ENCODE results near the gene NR2F1.

The NR2F1 gene

DNA sequence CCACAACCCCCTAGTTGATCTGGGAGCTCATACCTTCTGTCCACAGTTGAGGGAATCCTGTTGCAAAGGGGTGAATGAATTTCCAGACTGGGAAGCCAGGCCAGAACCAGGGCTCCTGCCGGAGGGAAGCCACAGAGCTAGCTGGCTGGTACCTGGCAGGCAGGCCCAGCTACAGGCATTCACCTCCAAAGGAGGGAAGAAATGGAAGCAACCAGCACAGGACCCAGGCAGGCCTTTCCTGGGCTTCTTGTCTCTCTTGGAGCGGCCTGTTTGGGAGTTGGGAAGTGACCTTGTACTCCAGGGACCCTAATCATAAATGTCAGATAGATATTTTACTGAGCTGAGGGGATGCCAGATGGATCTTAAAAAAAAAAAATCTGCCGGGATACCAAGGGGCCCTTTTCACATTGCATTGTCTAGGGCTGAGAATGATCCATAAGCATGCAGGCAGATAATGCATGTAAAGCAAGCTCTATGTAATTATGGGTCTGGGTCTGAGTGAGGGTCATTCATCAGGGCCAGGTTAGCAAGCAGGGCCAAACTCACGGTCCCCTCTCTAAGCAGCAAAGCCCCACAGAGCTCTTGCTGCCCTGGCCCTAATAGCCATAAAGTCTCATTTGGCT lies 8.4 kb downstream of the NR2F1 start:
- DNase-seq: no peak

DNA sequence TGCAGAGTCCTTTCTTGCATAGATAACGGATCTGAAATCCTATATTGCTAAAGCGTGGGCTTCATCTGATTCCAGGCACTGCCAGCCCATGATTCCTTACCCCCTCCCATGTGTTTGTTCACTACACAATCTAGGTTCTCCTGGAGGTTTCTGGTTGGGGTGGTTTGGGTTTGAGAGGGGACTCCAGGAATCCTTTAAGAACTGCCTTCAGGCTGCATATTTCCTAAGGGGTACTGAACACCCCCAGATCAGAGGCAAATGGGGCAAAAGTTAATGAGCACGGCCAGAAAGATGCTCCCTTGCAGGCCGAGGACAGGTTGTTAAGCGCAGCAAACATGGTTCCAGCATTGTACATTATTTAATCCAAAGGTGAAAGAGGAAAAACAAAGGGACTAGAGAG lies 9.9 kb downstream of the NR2F1 start:
- DNase-seq: no peak

DNA sequence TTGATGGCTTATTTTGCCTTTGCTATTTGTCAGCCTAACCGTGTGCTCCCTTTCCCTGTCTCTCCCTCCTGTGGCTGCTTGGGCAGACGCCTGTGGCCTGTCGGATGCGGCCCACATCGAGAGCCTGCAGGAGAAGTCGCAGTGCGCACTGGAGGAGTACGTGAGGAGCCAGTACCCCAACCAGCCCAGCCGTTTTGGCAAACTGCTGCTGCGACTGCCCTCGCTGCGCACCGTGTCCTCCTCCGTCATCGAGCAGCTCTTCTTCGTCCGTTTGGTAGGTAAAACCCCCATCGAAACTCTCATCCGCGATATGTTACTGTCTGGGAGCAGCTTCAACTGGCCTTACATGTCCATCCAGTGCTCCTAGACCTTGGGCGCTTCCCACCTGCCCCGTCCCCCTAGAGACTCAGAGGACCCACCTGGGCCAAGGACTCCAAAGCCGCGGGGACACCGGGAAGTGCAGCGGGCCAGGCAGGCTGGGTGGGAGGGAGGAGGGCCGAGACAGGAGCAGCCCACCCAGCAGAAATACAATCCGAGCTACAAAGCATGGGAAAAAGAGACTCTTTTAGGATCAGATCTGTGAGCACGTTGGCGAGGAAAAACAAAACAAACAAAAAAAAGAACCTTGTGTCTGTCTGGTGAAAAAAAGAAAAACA lies 10.6 kb downstream of the NR2F1 start:
- DNase-seq: no peak

DNA sequence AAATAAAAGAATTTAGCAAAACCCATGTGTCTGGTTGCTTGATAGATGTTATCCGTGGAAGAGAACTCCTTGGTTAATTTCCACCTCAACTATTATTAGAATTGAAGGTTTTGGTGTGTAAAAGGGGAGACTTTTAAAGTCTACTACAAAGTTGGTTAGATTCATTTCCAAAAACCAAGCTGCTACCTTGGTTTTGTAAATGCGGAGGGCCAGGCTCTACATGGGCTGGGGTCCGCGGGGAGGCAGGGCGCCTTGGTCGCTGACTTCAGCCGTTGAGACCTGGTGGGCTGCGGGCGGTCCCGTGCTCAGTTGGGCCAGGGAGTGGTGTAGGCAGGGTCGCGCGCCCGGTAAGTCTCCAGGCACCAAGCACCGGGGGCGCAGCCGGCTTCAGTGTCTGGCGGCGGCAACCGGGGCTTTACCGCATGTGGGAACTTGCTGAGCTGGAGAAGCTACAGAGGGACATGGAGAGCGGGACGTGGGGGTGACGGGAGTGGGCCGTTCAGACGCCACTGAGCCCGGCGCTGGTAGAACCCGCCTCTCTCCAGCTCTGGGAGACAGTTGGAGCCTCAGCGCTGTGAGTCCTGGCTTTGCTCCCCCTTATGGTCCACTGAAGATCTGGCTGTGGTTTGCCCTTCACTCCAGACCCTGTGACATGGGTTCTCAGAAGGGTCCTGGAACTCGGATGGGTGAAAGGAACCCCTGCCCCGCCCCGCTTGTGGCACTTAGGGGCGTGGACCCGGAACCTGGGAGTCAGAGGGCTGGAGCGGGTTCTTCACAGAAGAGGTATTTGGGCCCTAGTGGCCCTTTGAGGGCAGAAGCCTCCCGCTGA lies 11.8 kb downstream of the NR2F1 start:
- DNase-seq: peak; percentile 94

DNA sequence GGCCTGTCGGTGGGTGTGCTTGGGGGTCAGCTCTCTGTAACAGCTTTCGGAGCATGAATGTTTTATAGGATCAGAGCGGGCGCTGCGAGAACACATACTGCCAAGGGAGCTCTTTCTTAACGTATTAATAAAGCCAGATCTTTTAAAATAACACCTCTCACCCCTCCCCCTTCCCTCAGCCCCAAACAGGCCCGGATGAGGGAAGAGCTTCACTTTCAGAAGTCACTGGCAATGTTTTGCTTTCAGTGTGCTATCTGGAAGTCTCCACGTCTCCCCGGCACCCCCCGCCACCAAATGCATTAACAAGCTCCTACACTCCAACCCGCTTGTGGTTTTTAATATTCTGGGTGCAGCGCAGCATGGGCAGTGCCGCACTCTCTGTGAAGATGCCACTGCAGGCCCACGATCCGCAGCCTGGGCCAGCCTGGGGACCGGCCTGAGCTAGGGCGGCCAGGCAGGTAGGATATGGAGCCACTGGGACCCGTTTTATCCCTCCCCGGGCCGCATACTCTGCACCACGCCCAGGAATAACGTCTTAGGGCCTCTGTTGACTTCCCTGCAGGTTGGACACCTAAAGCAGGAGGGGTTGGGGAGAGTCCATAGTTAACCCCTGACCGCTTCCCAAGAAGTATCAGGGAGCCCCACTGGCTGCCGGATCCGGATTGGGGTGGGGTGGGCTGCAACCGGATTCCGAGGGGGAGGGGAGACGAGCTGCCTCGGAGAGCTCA lies 12.6 kb downstream of the NR2F1 start:
- peak; percentile 94 for DNase-seq

DNA sequence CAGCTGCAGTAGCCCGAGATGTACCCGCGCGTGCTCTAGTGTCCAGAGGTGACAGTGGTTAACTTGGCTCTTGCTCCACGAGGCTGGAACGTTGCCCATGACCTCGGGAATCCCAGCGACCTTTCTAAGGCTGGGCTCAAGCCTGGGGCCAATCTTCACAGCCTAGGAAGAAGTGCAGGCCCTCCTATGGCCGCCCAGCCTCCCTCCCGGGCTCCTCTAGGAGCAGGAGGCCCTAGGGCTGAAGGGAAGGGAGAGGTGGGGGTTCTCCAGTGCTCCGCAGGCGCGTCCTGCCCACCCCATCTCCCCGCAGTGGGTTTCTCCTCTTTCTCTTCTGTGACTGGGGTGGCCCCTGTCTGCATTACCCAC lies 13.3 kb downstream of the NR2F1 start:
- DNase-seq: peak; percentile 92

DNA sequence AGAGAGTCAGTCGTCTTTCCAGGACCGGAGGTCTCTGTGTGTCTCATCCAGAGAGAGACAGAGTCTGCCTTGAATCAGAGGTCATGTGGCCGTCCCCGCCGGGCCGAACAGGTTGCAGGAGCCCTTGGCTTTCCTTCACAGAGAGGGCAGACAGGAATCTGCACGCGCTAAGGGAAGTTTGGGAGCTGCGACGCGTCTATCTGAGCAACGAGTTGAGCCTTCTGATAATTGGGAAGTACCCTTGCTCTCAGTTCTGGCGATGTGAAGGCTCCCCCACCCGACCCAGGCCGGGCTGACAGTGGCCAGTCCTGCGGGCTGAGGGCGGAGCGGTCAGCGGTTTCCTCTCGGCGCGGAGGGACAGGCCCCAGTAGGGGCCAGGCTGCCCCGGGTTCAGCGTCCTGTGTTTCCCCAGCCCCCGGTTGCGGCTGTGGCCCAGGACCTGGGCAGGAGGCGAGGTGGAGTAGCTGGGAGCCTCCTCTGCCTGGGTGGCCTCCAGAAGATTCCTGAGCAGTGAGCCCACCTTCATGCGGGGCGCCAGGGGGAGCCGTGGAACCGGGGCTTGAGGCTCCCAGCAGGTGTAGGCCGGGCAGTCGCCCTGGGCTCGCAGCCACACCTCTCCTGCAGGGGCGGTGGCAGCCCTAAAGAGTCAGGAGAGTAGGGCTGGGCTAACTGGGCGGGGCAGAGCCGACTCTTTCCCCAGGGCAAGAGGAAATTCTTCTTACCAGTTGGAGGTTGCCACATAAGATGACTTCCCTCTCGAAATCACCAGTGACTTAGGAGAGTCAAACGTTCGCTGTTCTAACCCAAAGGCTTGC lies 13.9 kb downstream of the NR2F1 start:
- DNase-seq: peak; percentile 99

DNA sequence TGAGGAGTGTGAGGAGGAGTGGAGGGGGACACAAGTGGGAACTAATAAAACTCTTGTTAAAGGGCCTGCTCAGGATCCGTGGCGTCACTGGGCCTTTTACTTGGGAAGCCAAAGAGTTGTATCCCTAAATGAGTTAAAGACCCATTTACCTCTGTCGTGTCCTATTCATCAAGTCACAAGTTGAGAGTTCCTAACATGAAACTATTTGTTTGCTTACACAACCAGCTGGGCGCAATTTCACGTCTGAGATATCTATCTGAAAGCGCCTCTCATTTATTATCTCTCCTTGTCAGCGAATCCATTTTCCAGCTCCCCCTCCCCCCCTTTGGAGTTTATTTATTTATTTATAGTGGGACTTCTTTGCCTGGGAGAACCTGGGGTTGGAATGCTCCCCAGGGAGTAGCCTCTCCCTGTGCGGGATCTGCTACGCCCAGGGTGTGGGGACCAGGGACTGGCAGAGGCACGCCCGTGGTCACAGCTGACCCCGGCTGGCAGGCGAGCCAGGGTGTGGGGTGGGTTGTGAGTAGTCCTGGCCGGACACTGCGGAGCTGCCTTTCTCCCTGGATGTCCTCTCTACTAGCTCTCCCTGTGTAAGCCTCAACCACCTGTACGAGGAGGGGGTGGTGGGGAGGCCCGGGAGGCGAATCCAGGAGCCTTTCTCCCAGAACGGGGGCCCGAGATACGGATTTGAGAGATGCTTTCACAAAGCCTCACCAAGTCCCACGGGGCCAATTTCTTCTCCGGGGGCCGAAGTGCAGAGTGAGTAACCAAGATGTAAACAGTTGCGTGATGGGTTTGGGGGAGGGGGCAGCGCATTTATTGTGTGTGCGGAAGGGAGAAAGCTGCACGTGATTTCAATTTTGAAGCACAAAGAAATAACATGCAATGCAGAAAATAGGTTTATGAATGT lies 15.3 kb downstream of the NR2F1 start:
- DNase-seq: peak; percentile 98

DNA sequence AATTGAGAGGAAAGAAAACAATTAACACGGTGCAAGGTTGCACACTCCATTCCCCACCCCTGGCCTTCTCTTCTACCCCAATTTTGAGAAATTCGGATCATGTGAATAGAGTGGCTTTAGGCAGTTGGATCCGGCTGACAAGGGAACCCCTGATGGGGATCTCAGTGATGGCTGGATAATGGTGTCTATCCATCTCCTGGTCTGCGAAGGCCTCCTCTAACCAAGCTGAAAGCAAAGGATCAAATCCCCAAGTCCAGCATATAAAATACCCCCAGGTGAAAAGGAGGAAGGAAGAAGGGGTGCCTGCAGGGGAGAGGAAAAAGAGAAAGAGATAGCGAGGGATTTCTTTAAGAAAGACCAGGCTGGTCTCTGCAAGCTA lies 16.0 kb downstream of the NR2F1 start:
- DNase-seq: peak; percentile 92

DNA sequence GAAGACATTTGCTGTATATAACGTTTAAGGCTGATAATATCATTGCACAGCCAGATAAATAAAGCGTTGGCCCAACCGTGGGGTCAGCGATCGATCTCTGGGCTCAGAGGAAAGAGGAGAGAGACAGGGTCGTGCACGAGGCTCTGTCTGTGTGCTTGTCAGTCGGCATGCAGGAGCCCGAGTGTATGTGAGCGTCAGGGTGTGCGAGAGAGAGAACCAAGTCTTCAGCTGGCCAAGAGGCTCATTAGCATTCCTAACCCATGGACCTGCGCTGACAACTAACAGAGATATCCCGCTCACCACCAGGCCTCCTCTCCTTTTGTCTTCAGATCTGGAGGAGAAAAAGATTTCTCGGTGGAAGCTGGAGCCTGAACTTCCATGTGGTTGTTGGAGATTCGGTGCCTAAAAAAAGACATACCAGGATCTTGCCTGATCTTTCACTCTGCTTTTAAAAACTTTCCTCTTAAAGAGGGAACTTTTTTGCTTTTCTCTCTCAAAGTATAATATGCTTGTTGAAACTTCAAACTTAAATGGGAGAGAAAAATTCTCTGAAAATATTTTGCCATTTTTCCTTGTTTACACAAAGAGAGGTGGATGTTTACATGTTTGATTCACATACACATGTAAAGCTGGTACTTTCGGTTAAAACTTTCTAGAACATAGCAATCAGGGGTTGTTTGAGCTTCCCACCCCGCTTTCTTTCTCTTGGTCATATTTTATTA lies 16.5 kb downstream of the NR2F1 start:
- DNase-seq: peak; percentile 89

DNA sequence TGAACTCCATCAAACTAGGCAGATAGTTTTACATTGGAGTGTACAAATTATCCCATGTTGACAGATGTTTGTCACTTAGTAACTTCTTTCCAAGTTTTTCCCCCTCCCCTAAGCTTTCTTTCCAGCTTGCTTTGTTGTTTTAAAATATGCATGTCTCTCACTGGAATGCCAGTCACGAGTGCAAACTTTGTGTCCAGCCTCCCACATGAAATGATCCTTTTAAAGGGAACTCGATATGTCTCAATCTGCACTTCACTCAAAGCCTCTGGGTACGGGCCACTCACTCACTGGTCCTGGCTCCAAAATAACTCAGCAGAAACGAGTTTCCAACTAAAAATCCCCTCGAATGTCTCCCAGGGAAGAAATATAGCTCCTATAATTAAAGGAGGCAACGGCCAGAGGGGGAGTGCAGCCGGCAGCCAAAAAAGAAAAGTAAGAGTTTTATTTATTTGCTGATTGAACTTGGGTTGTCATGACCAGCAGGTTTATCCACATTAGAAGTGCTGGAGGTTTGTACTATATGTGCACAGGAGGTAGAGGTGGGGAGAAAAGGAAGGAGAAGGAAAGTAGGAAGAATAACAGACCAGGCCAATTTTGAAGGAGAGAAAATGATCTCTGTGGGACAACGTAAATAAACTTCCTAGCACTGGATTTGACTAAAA lies 17.5 kb downstream of the NR2F1 start:
- DNase-seq: no peak

DNA sequence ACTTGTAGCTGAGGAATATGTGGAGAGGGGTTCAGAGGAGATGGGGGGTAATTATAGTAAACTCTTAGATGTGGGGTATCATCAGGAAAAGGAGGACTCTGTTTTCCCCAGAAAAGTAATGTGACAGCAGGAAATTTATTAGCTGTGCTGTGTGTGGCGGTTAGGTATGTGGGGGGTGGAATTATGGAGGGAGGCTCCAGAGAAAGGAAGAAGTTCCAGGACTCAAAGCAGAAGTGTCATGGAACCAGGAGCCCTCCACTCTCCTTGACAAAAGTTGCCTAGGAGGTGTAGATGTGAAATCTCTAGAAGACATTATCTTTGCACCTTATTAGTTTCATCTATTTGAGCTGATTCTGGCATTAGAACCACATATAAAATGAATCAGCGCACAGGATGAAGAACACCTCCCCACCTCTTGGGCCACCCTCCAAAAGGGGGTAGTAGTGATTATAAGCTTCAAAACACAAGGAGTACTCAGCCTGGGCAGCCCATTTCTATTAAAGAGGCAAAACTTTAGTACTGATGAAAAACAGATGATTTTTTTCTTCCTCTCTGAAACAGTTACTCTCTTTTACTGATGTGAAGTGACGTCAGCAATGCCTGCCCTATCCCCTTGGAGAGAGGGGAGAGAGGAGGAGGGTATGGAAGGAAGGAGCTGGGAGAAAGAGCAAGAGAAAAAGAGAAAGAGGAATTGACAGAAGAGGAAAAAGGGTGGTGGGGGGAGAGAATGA lies 18.2 kb downstream of the NR2F1 start:
- peak; percentile 94 for DNase-seq

DNA sequence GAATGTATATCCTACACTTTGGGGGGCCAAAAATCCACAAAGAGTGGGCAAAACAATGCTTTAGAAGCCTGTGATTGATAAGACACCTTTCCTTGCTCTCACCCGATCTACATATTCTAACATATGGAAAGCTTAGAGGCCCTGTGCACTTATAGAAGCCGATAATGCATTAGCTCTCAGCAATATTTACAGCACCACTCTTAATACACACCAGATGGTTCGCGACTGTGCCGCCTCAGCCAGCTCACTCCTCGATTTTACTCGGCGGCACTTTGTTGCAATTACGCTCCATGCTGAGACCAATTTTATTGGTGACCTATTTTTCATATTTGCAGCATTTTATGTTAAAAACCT lies 18.8 kb downstream of the NR2F1 start:
- DNase-seq: peak; percentile 95

DNA sequence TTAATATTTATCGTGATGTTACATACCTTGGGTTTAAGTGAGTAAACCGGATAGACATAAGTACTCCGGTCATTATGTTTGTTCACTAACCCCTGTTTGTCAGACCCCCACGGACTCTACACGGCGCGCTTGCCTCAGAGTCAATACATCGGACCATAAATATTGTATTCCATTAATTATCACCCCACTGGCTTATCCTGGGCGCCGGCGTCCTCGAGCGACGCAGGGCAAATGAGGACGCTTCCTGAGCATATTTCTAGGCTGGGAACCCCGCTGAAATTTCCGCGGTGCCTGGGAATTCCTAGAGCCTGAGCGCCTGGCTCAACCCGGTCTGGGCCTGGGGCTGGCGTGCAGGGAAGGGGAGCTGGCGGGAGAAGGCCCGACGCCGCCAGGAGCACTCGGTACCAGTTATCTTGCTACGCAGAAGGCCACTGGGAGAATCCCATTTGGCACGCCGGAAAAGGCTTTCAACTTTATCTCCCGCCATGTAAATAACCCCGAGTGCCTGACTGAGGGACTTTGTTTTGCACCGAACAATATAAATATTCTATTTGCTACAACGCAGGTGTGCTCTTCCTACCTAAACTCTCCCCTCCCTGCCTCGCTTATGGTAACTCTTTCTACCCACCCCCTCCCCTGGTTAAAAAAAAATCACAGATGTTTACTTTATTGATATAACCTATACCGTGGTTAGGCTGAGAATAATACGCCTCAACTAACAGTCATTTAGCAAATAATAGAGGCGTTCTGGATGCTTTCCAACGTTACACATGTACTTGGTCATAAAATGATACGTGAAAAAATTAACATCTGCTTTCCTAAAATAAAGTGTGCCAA lies 19.4 kb downstream of the NR2F1 start:
- peak; percentile 99 for DNase-seq

DNA sequence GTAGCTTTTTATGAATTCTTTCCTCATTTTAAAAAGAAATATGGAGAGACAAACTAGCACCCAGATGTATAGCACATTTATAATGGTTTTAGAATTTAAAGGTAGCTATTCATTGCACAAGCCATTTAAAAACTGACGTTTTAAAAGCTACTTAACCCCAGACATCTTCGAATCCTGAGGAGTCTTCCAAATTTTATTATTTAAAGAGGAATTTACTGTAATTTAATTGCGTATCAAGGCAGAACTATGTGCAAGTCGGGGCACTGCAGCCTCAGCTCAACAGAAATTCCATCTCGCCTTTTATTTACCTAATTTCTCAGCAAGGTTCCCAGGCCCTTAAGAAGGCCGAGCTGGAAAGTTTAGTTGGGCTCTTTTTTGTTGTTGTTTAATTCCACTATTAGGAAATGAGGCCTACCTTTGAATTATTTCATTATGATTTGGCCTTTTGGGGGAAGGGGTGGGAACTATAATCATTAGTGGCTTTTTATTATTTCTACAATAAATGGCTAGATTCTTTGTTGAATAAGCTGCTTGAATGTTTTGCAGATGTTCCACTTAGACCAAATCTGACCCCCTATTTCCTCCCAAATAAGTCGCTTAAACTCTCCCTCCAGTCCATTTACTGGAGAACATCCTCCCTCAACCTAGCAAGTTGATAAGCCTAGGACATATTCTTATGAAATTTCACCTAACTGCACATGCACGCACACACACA lies 20.2 kb downstream of the NR2F1 start:
- DNase-seq: no peak

DNA sequence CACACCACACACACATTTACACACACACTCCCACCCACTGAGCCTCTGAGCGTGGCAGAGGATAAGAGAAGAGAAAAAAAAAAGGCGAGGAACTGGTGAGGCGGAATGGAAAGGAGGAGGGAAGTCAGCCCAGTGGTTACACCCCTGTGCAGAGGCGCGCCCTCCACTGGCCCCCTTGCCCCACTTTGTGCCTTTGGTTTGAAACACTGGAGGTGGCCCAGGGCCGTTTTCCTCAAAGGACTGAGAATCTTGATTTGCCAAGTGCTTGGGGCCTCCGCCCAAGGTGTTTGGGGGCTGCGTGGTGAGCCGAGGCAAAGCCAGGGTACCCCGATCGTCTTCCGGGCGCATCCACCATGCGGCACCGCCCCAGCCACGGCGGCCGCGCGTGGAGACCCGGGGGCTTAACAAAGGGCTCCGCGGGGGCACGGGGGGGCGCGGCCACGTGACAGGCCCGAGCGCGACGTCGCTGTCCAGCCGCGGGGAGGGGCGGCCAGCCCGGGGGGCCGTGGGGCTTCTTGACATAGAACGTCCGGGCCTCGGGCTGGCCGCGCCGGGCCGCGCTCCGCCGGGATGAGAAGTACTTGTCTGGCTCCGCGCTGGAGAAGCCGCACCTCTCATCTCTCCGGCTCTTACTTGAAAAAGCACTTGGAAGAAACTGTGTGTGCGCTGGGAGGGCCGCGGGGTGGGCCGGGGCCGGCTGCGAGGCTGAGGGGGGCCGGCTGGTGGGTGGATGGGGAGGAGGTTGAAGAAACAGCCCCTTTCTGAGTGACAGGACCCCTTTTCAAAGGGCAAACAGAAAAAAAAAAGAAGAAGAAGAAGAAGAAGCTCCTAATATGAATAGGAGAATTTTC lies 21.0 kb downstream of the NR2F1 start:
- DNase-seq: peak; percentile 96
